Endothelial cell of umbilical vein (primary cell): ENCODE results near the gene PBX3. TPM values are rescaled to one million over a fixed set of nuclear protein-coding genes. Genes with fewer than 3 reads are reported as not detected.

Experiments
- BruUV-seq: library from RNA; stranded (reverse); fragments of 400-500 nt; replicated peaks from 2 replicates; lab custom pipeline; 2021; lab: Mats Ljungman, UMichigan
- CTCF ChIA-PET: fragments of 300-600, 350-600 bp; sonication (Branson Sonifier 250); formaldehyde crosslinking; loops from one replicate; lab custom pipeline; 2021; ENCODE audit warnings: antibody characterized with exemption, inconsistent platforms; lab: Charles Lee
- POLR2A ChIA-PET: fragments of 300-600, 350-600 bp; sonication (Branson Sonifier 250); formaldehyde crosslinking; loops from one replicate; lab custom pipeline; 2021; ENCODE audit warnings: antibody characterized with exemption, inconsistent platforms; lab: Charles Lee
- DNase-seq: peaks from one replicate; pipeline ENCODE4 v3.0.0-alpha.2; 2011; ENCODE audit warnings: low read depth, low spot score
- FAIRE-seq: peaks from 2 replicates; lab custom pipeline; 2011; peaks lifted over from hg19 to GRCh38; lab: Jason Lieb, UNC
- H2AFZ ChIP-seq: 2 replicates; pipeline ENCODE4 v1.6.0; 2012; ENCODE audit warnings: low read depth, low read length, control low read depth, inconsistent platforms
- H3K27ac ChIP-seq: 2 replicates; pipeline ENCODE4 v1.5.1; 2011; ENCODE audit warnings: low read depth, mild to moderate bottlenecking, control low read depth, low read length, moderate library complexity; ENCODE audit not compliant: insufficient read depth
- H3K27me3 ChIP-seq, 2 experiments: 2 replicates each; pipeline versions ENCODE4 v1.6.0 to v1.6.1; 2011; ENCODE audit warnings: low read length in 2 of 2, mixed read lengths in 1 of 2; ENCODE audit not compliant: control insufficient read depth in 2 of 2, insufficient read depth in 2 of 2
- H3K36me3 ChIP-seq, 2 experiments: 2 replicates in 1 of 2; 3 replicates in 1 of 2; pipeline ENCODE4 v1.5.1; 2011; ENCODE audit warnings: low read length in 2 of 2, mild to moderate bottlenecking in 1 of 2, moderate library complexity in 1 of 2; ENCODE audit not compliant: control insufficient read depth in 2 of 2, insufficient read depth in 2 of 2; ENCODE audit errors: extremely low read depth in 1 of 2
- H3K4me1 ChIP-seq: 3 replicates; pipeline ENCODE4 v1.5.1; 2011; ENCODE audit warnings: mild to moderate bottlenecking, low read length; ENCODE audit not compliant: control insufficient read depth, insufficient read depth; ENCODE audit errors: extremely low read depth
- H3K4me2 ChIP-seq: 2 replicates; pipeline ENCODE4 v1.6.1; 2011; ENCODE audit warnings: low read length, control low read depth, mixed read lengths; ENCODE audit not compliant: insufficient read depth
- H3K4me3 ChIP-seq, 3 experiments: fragments of 200-600 bp in 1 of 3; sonication (generic), shearing (Covaris generic) in 1 of 3; replicated peaks in 1 of 3; 2 replicates each; pipeline ENCODE4 v1.5.1; 2011 to 2016; ENCODE audit warnings: control low read depth in 3 of 3, low read length in 3 of 3, mild to moderate bottlenecking in 2 of 3, inconsistent platforms in 1 of 3, low read depth in 1 of 3, moderate library complexity in 1 of 3; ENCODE audit not compliant: insufficient read depth in 1 of 3
- H3K79me2 ChIP-seq: 2 replicates; pipeline ENCODE4 v1.6.0; 2012; ENCODE audit warnings: low read length, inconsistent platforms; ENCODE audit not compliant: control insufficient read depth, insufficient read depth
- H3K9ac ChIP-seq: replicated peaks from 2 replicates; pipeline ENCODE3; 2011; ENCODE audit warnings: low read length, control low read depth; ENCODE audit not compliant: insufficient read depth; ENCODE audit errors: extremely low read depth
- H3K9me1 ChIP-seq: replicated peaks from 3 replicates; pipeline ENCODE4 v1.6.0; 2011; ENCODE audit warnings: mild to moderate bottlenecking, low read length; ENCODE audit not compliant: control insufficient read depth, insufficient read depth; ENCODE audit errors: extremely low read depth
- H3K9me3 ChIP-seq: replicated peaks from 2 replicates; pipeline ENCODE4 v1.5.1; 2012; ENCODE audit warnings: low read length, inconsistent platforms; ENCODE audit not compliant: control insufficient read depth, insufficient read depth
- H4K20me1 ChIP-seq: replicated peaks from 2 replicates; pipeline ENCODE3; 2011; ENCODE audit warnings: mild to moderate bottlenecking, low read length; ENCODE audit not compliant: control insufficient read depth, insufficient read depth; ENCODE audit errors: extremely low read depth
- EZH2 ChIP-seq: IDR thresholded peaks from 2 replicates; pipeline ENCODE4 v1.6.1; 2012; ENCODE audit warnings: borderline replicate concordance, low read depth, mild to moderate bottlenecking, moderate library complexity, low read length, inconsistent platforms; ENCODE audit not compliant: severe bottlenecking
- FOS ChIP-seq: IDR thresholded peaks from 2 replicates; pipeline ENCODE4 v1.6.1; 2011; ENCODE audit warnings: mild to moderate bottlenecking, low read length, moderate library complexity, borderline replicate concordance; ENCODE audit not compliant: insufficient read depth
- GATA2 ChIP-seq: IDR thresholded peaks from 2 replicates; pipeline ENCODE4 v1.7.0; 2011; ENCODE audit warnings: low read depth, mild to moderate bottlenecking, moderate library complexity, mixed read lengths, low read length; ENCODE audit not compliant: insufficient read length, insufficient read depth
- JUN ChIP-seq: IDR thresholded peaks from 2 replicates; pipeline ENCODE4 v1.6.1; 2011; ENCODE audit warnings: borderline replicate concordance, low read depth; ENCODE audit not compliant: insufficient read length, insufficient read depth
- MYC ChIP-seq: IDR thresholded peaks from one replicate; pipeline ENCODE4 v1.6.1; 2011; ENCODE audit warnings: mild to moderate bottlenecking, low read depth, low read length
- POLR2A ChIP-seq: IDR thresholded peaks from 2 replicates; pipeline ENCODE4 v1.6.1; 2012; ENCODE audit warnings: low read depth, mild to moderate bottlenecking, control low read depth, low read length
- POLR2AphosphoS5 ChIP-seq: IDR thresholded peaks from 2 replicates; pipeline ENCODE4 v1.6.1; 2012; ENCODE audit warnings: low read depth, mild to moderate bottlenecking, control low read depth, low read length, moderate library complexity; ENCODE audit not compliant: insufficient read depth
- dilution Hi-C: fragments of 300-500 bp; cut with MboI; formaldehyde crosslinking; loops from one replicate; pipeline ENCODE4 v1.15.0; 2019; ENCODE audit warnings: low sequenced_read_pairs; ENCODE audit not compliant: extremely low pct_ligation_motif_present
- intact Hi-C: fragments of 100-400 bp; cut with micrococcal nuclease; formaldehyde crosslinking; loops from one replicate; pipeline ENCODE4 v1.10.0; 2022
- polyA plus RNA-seq, 4 experiments: library from polyadenylated mRNA; depleted of rRNA in 3 of 4; stranded (reverse) in 3 of 4; unstranded in 1 of 4; fragments of >200 nt; gene quantifications; 2 replicates each; pipeline versions ENCODE4 v1.2.1 to v1.2.3, GENCODE V29; 2011 to 2012; ENCODE audit warnings: missing spikeins in 1 of 4
- total RNA-seq: library from RNA; stranded (reverse); gene quantifications from 2 replicates; pipeline ENCODE4 v1.2.3, GENCODE V29; 2021
- TF ChIP-seq, protein P1 (sequence below): IDR thresholded peaks from 2 replicates; pipeline ENCODE4 v1.6.1; 2011; ENCODE audit not compliant: insufficient read depth, insufficient read length
- TF ChIP-seq, protein P2 (sequence below), 2 donors: IDR thresholded peaks; 1 replicate in 1 of 2; 2 replicates in 1 of 2; pipeline ENCODE4 v1.5.1; 2011; ENCODE audit warnings: low read length in 2 of 2, mild to moderate bottlenecking in 2 of 2, moderate library complexity in 2 of 2, control low read depth in 1 of 2, inconsistent platforms in 1 of 2, low read depth in 1 of 2; ENCODE audit not compliant: insufficient read depth in 1 of 2; ENCODE audit errors: extremely low read depth in 1 of 2

Gene PBX3
- total and polyA plus RNA-seq, 2 donors (not counting 3 experiments of a cell fraction or from before 2014, with no cell fraction given), result 18.8 to 42.0 TPM

DNA sequence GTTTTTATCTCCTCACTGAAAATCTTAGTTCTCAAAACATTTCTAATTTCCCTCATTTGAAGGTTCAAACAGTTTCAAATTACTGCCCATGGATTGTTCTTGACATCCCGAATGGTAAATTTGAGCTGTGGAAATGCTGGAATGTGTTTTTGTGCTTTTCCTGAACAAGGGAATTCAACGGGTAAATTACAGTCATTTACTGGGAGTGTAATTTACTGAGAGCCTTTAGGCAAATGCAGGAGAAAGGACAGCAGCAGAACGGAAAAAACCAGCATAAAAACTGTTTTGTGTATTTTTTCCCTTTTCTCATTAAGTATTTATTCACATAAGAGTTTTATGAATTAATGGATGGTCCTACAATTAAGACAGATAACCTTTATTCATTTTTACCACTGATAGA lies 139.2 kb downstream of the PBX3 start:
- H3K36me3 ChIP-seq, result no peaks in the 10 kb centered on the region
- FAIRE-seq, result peak; percentile 40
- no TSS peak for BruUV-seq
- intact Hi-C loops (loop anchor here (1.0 kb wide), 1 partner anchor 138 kb away; no protein-coding TSS in a partner anchor), dilution Hi-C loops (no loop called here)
- CTCF ChIA-PET, result no interaction called here
- H3K4me3 ChIP-seq, result no peak overlapping the region
- H3K4me2 ChIP-seq, result no peak overlapping the region
- no peaks in the 10 kb centered on the region for H4K20me1 ChIP-seq
- H3K4me1 ChIP-seq, result peaks cover 13% of the 10 kb centered on the region
- H3K9me3 ChIP-seq, result no peaks in the 10 kb centered on the region
- no peak overlapping the region for H3K9ac ChIP-seq
- peaks cover 9% of the 10 kb centered on the region for H3K79me2 ChIP-seq
- no peak overlapping the region for H3K27ac ChIP-seq
- no peak for DNase-seq
- no peak overlapping the region for H2AFZ ChIP-seq
- TF ChIP-seq GATA2, result no peak
- no peak for TF ChIP-seq POLR2AphosphoS5
- TF ChIP-seq FOS, result no peak
- TF ChIP-seq POLR2A, result no peak
- no peak for TF ChIP-seq MYC
- no peak for TF ChIP-seq EZH2
- TF ChIP-seq, protein P1, sequence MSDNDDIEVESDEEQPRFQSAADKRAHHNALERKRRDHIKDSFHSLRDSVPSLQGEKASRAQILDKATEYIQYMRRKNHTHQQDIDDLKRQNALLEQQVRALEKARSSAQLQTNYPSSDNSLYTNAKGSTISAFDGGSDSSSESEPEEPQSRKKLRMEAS, result no peak
- TF ChIP-seq, protein P2, sequence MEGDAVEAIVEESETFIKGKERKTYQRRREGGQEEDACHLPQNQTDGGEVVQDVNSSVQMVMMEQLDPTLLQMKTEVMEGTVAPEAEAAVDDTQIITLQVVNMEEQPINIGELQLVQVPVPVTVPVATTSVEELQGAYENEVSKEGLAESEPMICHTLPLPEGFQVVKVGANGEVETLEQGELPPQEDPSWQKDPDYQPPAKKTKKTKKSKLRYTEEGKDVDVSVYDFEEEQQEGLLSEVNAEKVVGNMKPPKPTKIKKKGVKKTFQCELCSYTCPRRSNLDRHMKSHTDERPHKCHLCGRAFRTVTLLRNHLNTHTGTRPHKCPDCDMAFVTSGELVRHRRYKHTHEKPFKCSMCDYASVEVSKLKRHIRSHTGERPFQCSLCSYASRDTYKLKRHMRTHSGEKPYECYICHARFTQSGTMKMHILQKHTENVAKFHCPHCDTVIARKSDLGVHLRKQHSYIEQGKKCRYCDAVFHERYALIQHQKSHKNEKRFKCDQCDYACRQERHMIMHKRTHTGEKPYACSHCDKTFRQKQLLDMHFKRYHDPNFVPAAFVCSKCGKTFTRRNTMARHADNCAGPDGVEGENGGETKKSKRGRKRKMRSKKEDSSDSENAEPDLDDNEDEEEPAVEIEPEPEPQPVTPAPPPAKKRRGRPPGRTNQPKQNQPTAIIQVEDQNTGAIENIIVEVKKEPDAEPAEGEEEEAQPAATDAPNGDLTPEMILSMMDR (IDR thresholded peaks at IDR 0.05; ENCODE audit: extremely low read depth in 1 of 2, insufficient read depth in 1 of 2, low read depth in 1 of 2, low read length in 2 of 2), result no peak
- no peak for TF ChIP-seq JUN
- H3K9me1 ChIP-seq, result peaks cover 3% of the 10 kb centered on the region
- H3K27me3 ChIP-seq, result no peaks in the 10 kb centered on the region
- POLR2A ChIA-PET, result no interaction called here
